ENCODE measurements around the gene PROCA1.
A peak's percentile ranks its signal among the peaks of the same experiment; 100 is the strongest.

PROCA1 gene

DNA sequence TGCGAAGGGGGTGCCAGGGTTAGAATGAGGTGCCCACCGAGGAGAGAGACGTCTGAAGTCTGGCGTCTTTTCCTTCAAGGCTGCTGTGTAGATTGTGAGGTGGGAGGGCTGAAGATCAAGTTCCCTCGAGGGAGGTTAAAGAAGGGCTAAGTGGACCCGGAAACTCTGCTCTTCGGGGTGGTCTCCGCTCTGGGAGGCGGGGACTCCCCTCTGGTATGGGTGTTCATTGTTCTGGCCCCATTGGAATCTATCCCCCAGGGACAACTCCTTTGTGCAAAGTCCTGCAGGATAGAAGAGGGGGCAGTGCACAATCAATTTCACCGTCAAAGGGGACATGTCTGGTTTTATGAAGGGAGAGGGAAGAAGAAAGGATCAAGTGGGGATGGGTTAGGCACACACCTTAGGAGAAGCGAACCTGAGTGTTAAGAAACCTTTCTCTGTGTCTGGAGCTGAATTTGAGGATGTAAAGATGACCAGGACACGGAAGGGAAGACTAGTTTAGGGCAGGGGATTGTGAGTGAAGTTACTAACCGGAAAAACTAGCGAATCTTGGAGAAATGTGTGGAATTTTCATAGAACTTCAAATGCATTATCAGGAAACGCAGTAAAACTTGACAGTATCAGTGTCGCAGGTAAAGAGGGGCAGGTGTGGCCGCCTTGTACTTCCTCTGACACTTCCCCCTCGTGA is 6.8 kb upstream of the PROCA1 start:
- Mint-ChIP-seq H3K27me3 (ENCODE audit: low read depth) (no peaks in the 10 kb centered on the region), H3K4me3 (peak overlapping the region; percentile 86 to 91 (median 88)), H3K9me3 (no peaks in the 10 kb centered on the region), H3K36me3 (ENCODE audit: low read depth) (peaks cover 56% of the 10 kb centered on the region), H3K27ac (peak overlapping the region; percentile 99 to 100 (median 99)), H3K4me1 (peaks cover 56% of the 10 kb centered on the region)
- TF ChIP-seq, protein P1, sequence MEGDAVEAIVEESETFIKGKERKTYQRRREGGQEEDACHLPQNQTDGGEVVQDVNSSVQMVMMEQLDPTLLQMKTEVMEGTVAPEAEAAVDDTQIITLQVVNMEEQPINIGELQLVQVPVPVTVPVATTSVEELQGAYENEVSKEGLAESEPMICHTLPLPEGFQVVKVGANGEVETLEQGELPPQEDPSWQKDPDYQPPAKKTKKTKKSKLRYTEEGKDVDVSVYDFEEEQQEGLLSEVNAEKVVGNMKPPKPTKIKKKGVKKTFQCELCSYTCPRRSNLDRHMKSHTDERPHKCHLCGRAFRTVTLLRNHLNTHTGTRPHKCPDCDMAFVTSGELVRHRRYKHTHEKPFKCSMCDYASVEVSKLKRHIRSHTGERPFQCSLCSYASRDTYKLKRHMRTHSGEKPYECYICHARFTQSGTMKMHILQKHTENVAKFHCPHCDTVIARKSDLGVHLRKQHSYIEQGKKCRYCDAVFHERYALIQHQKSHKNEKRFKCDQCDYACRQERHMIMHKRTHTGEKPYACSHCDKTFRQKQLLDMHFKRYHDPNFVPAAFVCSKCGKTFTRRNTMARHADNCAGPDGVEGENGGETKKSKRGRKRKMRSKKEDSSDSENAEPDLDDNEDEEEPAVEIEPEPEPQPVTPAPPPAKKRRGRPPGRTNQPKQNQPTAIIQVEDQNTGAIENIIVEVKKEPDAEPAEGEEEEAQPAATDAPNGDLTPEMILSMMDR (IDR thresholded peaks at IDR 0.05; ENCODE audit: unreplicated experiment in 3 of 3) = no peak

DNA sequence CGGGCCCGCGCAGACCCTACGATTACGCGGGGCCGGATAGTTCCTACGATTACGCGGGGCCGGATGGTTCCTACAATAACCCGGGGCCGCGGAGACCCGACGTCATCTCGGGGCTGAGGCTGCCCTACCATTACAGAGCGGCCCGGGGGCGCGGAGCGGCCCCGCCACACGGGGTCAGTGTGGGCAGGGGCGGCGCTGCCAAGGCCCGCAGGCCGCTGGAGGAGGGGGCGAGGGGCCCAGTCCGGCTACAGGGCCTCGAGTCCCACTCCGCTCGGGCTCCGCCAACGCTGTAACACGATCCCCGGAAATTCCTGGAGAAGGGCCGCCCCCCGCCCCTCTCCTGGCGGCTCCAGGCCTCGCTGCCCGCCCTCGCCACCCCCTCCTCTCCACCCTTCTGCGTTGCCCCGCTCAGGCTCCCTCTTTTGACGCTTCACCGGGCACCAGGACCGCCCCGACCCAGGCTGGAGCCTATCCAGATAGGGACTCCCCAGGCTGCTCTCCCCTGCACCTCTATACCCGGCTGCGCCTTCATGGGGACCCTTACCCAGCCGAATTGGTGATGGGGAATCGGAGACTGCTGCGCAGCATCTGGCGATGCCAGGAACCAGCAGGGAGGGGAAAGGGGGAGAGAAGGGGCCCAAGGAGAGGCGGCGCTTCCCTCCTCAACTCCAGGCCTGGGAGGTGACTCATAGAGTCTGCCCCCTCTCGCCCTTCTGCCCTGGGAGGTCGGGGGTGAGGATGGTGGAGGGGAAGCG is 6.1 kb upstream of the PROCA1 start, which contains the start of gene RAB34:
RAB34 (minus strand) TSS at position 291 of the 755 bp plus-strand sequence. CDS start 602 bp downstream, outside the sequence.
- TF ChIP-seq, protein P1 (IDR thresholded peaks at IDR 0.05; ENCODE audit: unreplicated experiment in 3 of 3) = peak; percentile 27 to 55 (median 28)
- H3K27me3 Mint-ChIP-seq (ENCODE audit: low read depth) = no peaks in the 10 kb centered on the region
- H3K27ac Mint-ChIP-seq = peak within 1 kb of the TSS; percentile 99 to 100 (median 99)
- no peaks in the 10 kb centered on the region for H3K9me3 Mint-ChIP-seq
- peaks cover 55% of the 10 kb centered on the region for H3K4me1 Mint-ChIP-seq
- peaks cover 50% of the 10 kb centered on the region for H3K36me3 Mint-ChIP-seq (ENCODE audit: low read depth)
- H3K4me3 Mint-ChIP-seq = peak within 1 kb of the TSS; percentile 86 to 91 (median 88)

DNA sequence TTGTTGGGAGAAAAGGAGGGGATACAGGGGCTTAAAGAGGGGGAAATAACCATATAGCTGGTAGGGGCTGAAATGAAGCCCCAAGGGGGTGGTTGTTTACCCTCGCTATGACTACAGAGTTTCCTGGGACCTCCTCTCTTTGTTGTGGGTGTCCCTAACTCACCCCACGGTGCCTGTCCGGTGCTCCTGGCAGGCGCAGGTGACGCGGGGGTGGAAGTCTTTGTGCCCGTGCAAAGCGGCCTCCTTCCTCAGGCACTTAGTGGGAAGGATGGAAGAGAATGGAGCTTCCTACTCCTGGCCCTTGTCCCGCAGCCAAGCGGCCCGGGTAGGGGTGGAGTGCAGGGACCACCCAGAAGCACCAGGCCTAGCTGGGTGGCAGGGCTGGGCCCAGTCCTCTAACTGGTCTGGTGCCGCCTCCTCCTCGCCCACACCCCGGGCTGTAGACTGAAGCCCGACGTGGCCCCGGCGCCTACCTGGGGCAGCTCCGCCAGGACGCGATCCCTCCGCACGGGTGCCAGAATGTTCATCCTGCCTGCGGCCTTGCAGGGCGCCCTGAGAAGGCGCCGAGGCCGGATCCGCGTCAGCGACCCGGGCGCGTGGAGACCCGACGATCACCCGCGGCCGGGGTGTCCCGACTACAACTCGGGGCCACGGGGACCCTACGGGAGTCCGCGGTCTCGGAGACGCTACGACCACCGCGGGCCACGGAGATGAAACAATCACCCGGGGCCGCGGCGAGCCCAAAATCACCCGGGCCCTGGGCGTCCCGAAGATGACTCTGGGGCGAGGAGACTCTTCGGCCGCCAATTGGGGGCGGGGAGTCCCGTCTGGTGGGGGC is 5.3 kb upstream of the PROCA1 start:
- H3K4me3 Mint-ChIP-seq = peak overlapping the region; percentile 86 to 91 (median 88)
- no peaks in the 10 kb centered on the region for H3K27me3 Mint-ChIP-seq (ENCODE audit: low read depth)
- H3K36me3 Mint-ChIP-seq (ENCODE audit: low read depth) = peaks cover 50% of the 10 kb centered on the region
- H3K27ac Mint-ChIP-seq = peak overlapping the region; percentile 99 to 100 (median 99)
- TF ChIP-seq, protein P1 (IDR thresholded peaks at IDR 0.05; ENCODE audit: unreplicated experiment in 3 of 3) = no peak
- H3K4me1 Mint-ChIP-seq = peaks cover 57% of the 10 kb centered on the region
- no peaks in the 10 kb centered on the region for H3K9me3 Mint-ChIP-seq

DNA sequence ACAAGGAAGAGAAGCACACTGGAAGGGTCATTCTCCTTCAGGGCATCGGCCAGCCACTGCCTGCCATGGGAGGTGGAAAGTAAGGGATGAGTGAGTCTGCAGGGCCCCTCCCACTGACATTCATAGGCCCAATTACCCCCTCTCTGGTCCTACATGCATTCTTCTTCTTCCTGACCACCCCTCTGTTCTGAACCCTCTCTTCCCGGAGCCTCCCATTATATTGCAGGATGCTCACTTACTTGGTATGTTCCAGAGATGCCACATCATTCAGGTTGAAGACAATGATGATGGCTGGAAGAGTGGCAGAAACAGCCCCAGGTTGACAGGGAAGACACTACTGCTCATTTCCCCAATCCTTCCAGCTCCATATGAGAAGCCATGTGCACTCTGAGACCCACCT is 3.5 kb upstream of the PROCA1 start:
- H3K27me3 Mint-ChIP-seq (ENCODE audit: low read depth) = no peaks in the 10 kb centered on the region
- peak overlapping the region; percentile 46 to 73 (median 68) for H3K27ac Mint-ChIP-seq
- peaks cover 36% of the 10 kb centered on the region for H3K36me3 Mint-ChIP-seq (ENCODE audit: low read depth)
- H3K4me3 Mint-ChIP-seq = peak overlapping the region; percentile 86 to 91 (median 88)
- H3K9me3 Mint-ChIP-seq = no peaks in the 10 kb centered on the region
- H3K4me1 Mint-ChIP-seq = peaks cover 49% of the 10 kb centered on the region
- TF ChIP-seq, protein P1 (IDR thresholded peaks at IDR 0.05; ENCODE audit: unreplicated experiment in 3 of 3) = no peak

DNA sequence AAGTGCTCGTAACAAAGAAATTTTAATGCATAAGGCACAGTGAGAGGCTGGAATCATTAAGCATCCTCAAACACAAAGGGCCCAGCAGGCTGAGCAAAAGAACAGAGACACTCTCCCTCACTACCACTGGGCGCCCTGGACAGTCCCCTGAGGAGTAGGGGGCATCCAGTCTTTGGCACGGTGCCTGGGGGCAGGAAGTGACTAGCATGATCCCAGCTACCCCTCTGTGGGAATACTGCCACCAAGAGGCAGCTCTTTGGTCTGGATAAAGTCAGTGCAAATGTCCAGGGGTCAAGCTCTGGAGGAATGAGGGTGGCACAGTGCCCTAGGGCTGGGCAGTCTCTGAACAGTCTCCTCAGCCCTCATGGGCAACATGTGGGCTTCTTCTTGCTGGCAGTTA is 2.6 kb upstream of the PROCA1 start:
- H3K27me3 Mint-ChIP-seq (ENCODE audit: low read depth) = no peaks in the 10 kb centered on the region
- peaks cover 30% of the 10 kb centered on the region for H3K36me3 Mint-ChIP-seq (ENCODE audit: low read depth)
- peaks cover 40% of the 10 kb centered on the region for H3K4me1 Mint-ChIP-seq
- H3K4me3 Mint-ChIP-seq = peak overlapping the region; percentile 86 to 91 (median 88)
- no peaks in the 10 kb centered on the region for H3K9me3 Mint-ChIP-seq
- TF ChIP-seq, protein P1 (IDR thresholded peaks at IDR 0.05; ENCODE audit: unreplicated experiment in 3 of 3) = no peak
- peak overlapping the region in 2 of 3 experiments; percentile 49 to 51 for H3K27ac Mint-ChIP-seq
